Measurements from ENCODE around the gene GPX5. TPM values are rescaled to one million over a fixed set of nuclear protein-coding genes. Genes with fewer than 3 reads are reported as not detected.

GPX5 gene
- total and polyA plus RNA-seq, 2 donors (not counting 1 experiment from before 2014, with no cell fraction given): not detected

GRCh38 chr6:28566527-28567252 lies 41.0 kb downstream of the GPX5 start:
- H3K27me3 ChIP-seq (replicated peaks in 1 of 4; ENCODE audit: control extremely low read depth in 1 of 4, control insufficient read depth in 3 of 4, insufficient read depth in 4 of 4, low read length in 3 of 4): peaks cover 0 to 15% (median 10%) of the 10 kb centered on the region in 4 experiments
- no peak for DNase-seq
- Mint-ChIP-seq H3K27me3 (peaks cover 49% of the 10 kb centered on the region), H3K27ac (no peak overlapping the region), H3K4me3 (no peak overlapping the region), H3K4me1 (no peaks in the 10 kb centered on the region), H3K9me3 (ENCODE audit: insufficient read depth) (no peaks in the 10 kb centered on the region)
- TF ChIP-seq EZH2 (IDR thresholded peaks at IDR 0.05; ENCODE audit: borderline replicate concordance, insufficient read depth, low read depth, low read length, poor library complexity, severe bottlenecking) (no peak), CTCF (IDR thresholded peaks at IDR 0.05) (no peak)
- no peaks in the 10 kb centered on the region for H3K79me2 ChIP-seq (ENCODE audit: control insufficient read depth, insufficient read depth, low read length)
- 96% methylated on average over 4 of the region's 12 CpGs for WGBS (ENCODE audit: insufficient coverage)
- H3K4me2 ChIP-seq (replicated peaks; ENCODE audit: low read depth, low read length, poor library complexity, severe bottlenecking): no peak overlapping the region
- H3K36me3 ChIP-seq (replicated peaks in 1 of 2; ENCODE audit: control extremely low read depth in 1 of 2, control insufficient read depth in 1 of 2, extremely low read depth in 1 of 2, insufficient read depth in 2 of 2, low read length in 1 of 2): no peaks in the 10 kb centered on the region
- H3K4me3 ChIP-seq (ENCODE audit: control extremely low read depth in 1 of 5, extremely low read depth in 1 of 5, insufficient read depth in 1 of 5, low read depth in 2 of 5, low read length in 4 of 5): no peak overlapping the region
- H3K9me3 ChIP-seq (ENCODE audit: control extremely low read depth in 1 of 3, control insufficient read depth in 2 of 3, insufficient read depth in 1 of 3, low read length in 2 of 3): no peaks in the 10 kb centered on the region
- no peak for ATAC-seq (ENCODE audit: low read depth)
- POLR2A ChIA-PET: no interaction called here
- no peak overlapping the region for H3K27ac ChIP-seq (ENCODE audit: low read length in 2 of 2)
- no peak overlapping the region for H3K9ac ChIP-seq (ENCODE audit: low read length)
- intact Hi-C loops (cut with micrococcal nuclease): no loop called here
- no peak overlapping the region for H2AFZ ChIP-seq (ENCODE audit: insufficient read depth, low read depth, low read length, poor library complexity, severe bottlenecking)
- no peaks in the 10 kb centered on the region for H4K20me1 ChIP-seq (ENCODE audit: control insufficient read depth, insufficient read depth, low read length, poor library complexity, severe bottlenecking)
- no peaks in the 10 kb centered on the region for H3K4me1 ChIP-seq (ENCODE audit: control insufficient read depth in 2 of 2, insufficient read depth in 2 of 2, low read length in 2 of 2)
- CTCF ChIA-PET: no interaction called here

- Histone ChIP-seq H3K4me3 (ENCODE audit: control extremely low read depth in 1 of 5, extremely low read depth in 1 of 5, insufficient read depth in 1 of 5, low read depth in 2 of 5, low read length in 4 of 5) (no peak overlapping the region), H3K4me1 (ENCODE audit: control insufficient read depth in 2 of 2, insufficient read depth in 2 of 2, low read length in 2 of 2) (no peaks in the 10 kb centered on the region), H3K36me3 (replicated peaks in 1 of 2; ENCODE audit: control extremely low read depth in 1 of 2, control insufficient read depth in 1 of 2, extremely low read depth in 1 of 2, insufficient read depth in 2 of 2, low read length in 1 of 2) (no peaks in the 10 kb centered on the region), H3K79me2 (ENCODE audit: control insufficient read depth, insufficient read depth, low read length) (no peaks in the 10 kb centered on the region), H3K27me3 (replicated peaks in 1 of 4; ENCODE audit: control extremely low read depth in 1 of 4, control insufficient read depth in 3 of 4, insufficient read depth in 4 of 4, low read length in 3 of 4) (peaks cover 0 to 12% (median 10%) of the 10 kb centered on the region in 4 experiments), H3K27ac (ENCODE audit: low read length in 2 of 2) (no peak overlapping the region), H3K4me2 (replicated peaks; ENCODE audit: low read depth, low read length, poor library complexity, severe bottlenecking) (no peak overlapping the region), H3K9me3 (ENCODE audit: control extremely low read depth in 1 of 3, control insufficient read depth in 2 of 3, insufficient read depth in 1 of 3, low read length in 2 of 3) (no peaks in the 10 kb centered on the region), H3K9ac (ENCODE audit: low read length) (no peak overlapping the region), H4K20me1 (ENCODE audit: control insufficient read depth, insufficient read depth, low read length, poor library complexity, severe bottlenecking) (no peaks in the 10 kb centered on the region), H2AFZ (ENCODE audit: insufficient read depth, low read depth, low read length, poor library complexity, severe bottlenecking) (no peak overlapping the region)
- Mint-ChIP-seq H3K4me1 (no peaks in the 10 kb centered on the region), H3K27ac (no peak overlapping the region), H3K9me3 (ENCODE audit: insufficient read depth) (no peaks in the 10 kb centered on the region), H3K4me3 (no peak overlapping the region), H3K27me3 (peaks cover 50% of the 10 kb centered on the region)
- ChIA-PET CTCF (no interaction called here), POLR2A (no interaction called here)
- no peak for DNase-seq
- TF ChIP-seq CTCF (IDR thresholded peaks at IDR 0.05) (no peak), EZH2 (IDR thresholded peaks at IDR 0.05; ENCODE audit: borderline replicate concordance, insufficient read depth, low read depth, low read length, poor library complexity, severe bottlenecking) (no peak)
- no peak for ATAC-seq (ENCODE audit: low read depth)
- intact Hi-C loops (cut with micrococcal nuclease): no loop called here
Observed at GRCh38 chr6:28567506-28567905, 41.8 kb downstream of the GPX5 start.
